NB4 (cell line): Measurements from ENCODE around the gene DAPK1.

ENCODE experiments used
- CTCF ChIP-seq: IDR thresholded peaks from one replicate; pipeline ENCODE4 v1.5.1; 2012; ENCODE audit warnings: low read depth, low read length
- POLR2A ChIP-seq: IDR thresholded peaks from 2 replicates; pipeline ENCODE4 v1.6.1; 2011; ENCODE audit warnings: mild to moderate bottlenecking; ENCODE audit not compliant: insufficient read length; ENCODE audit errors: extremely low read depth

GRCh38 chr9:87592554-87593358 is 95.1 kb downstream of the DAPK1 start:
- TF ChIP-seq POLR2A (no peak), CTCF (no peak)
